ENCODE results near the gene FOXP4.

The FOXP4 gene

DNA sequence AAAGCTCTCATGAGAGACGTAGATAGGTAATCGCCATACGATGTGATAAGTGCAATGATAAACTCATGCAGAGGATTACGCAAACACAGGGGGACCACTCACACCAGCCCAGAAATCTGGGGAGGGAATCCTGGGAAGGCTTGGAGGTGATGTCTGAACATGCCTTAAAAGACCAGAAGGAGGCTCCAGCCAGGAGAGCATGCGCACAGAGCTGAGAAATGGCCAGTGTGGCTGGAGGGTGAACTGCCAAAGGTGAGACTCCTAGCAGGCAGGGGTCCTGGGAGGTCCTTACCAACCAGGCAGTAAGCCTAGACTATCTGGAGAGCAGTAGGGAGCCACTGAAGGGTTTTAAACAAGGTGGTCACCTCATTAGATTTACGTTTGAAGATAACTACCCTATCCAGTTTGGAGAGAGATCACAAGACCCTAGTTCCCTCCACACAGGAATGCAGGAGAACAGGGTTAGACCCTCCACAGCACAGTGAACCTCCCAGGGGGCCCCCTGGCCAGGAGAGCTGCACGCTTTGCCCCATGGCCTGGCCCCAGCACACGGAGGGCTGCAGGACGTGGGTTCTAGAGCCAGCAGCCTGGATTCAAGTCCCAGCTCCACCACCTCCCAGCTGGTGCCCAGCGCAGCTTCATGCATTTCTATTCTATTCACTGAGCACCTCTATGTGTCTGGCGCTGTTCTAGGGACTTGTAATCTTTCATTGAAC is 105.2 kb downstream of the FOXP4 start:
- H3K9me3 ChIP-seq: no peaks in the 10 kb centered on the region
- H3K4me3 ChIP-seq: no peak overlapping the region
- intact Hi-C loops (cut with DNase I; ENCODE audit: low total_unique reads): no loop called here
- TF ChIP-seq, protein P1, sequence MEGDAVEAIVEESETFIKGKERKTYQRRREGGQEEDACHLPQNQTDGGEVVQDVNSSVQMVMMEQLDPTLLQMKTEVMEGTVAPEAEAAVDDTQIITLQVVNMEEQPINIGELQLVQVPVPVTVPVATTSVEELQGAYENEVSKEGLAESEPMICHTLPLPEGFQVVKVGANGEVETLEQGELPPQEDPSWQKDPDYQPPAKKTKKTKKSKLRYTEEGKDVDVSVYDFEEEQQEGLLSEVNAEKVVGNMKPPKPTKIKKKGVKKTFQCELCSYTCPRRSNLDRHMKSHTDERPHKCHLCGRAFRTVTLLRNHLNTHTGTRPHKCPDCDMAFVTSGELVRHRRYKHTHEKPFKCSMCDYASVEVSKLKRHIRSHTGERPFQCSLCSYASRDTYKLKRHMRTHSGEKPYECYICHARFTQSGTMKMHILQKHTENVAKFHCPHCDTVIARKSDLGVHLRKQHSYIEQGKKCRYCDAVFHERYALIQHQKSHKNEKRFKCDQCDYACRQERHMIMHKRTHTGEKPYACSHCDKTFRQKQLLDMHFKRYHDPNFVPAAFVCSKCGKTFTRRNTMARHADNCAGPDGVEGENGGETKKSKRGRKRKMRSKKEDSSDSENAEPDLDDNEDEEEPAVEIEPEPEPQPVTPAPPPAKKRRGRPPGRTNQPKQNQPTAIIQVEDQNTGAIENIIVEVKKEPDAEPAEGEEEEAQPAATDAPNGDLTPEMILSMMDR (IDR thresholded peaks at IDR 0.05): no peak
- no peak for DNase-seq
- H3K27me3 ChIP-seq: peaks cover 0 to 42% of the 10 kb centered on the region in 2 donors
- H3K27ac ChIP-seq: no peak overlapping the region
- H3K36me3 ChIP-seq: peaks cover 0 to 14% (median 0%) of the 10 kb centered on the region in 3 donors
- no peaks in the 10 kb centered on the region for H3K4me1 ChIP-seq
